Choroid plexus epithelial cell (primary cell): ENCODE measurements around the gene ALDH7A1.
"Not testable (repeated sequence)": the region's sequence is repeated elsewhere in the genome, so short reads cannot be mapped to it uniquely, and the experiment has no call there.

ENCODE experiments used
- DNase-seq: peaks from one replicate; pipeline ENCODE4 v3.0.0-alpha.2; 2010; ENCODE audit warnings: low read depth
- H3K4me3 ChIP-seq: 2 replicates; pipeline ENCODE4 v1.5.1; 2011; ENCODE audit warnings: low read depth, mild to moderate bottlenecking, control low read depth, low read length, moderate library complexity
- CTCF ChIP-seq: conservative IDR thresholded peaks from 2 replicates; pipeline ENCODE4 v1.5.1; 2011; ENCODE audit warnings: low read depth, mild to moderate bottlenecking, control low read depth, inconsistent platforms, low read length, moderate library complexity

Gene ALDH7A1

GRCh38 chr5:126628102-126628501, 33.1 kb upstream of the ALDH7A1 start:
- DNase-seq: no peak
- TF ChIP-seq CTCF: no peak
- H3K4me3 ChIP-seq: no peak overlapping the region

DNA sequence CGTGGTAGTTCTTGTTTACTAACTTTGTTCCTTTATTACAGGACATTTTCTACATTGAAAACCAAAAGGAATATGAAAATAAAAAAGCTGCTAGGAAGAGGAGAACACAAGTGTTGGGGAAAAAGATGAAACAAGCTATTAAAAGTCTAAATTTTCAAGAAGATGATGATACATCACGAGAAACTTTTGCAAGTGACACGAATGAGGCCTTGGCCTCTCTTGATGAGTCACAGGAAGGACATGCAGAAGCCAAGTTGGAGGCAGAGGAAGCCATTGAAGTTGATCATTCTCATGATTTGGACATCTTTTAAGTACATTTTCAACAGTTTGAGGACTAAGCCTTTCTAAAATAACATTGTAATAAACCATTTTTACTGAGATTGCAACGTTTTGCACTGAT, 29.5 kb upstream of the ALDH7A1 start:
- no peak overlapping the region for H3K4me3 ChIP-seq
- TF ChIP-seq CTCF: no peak
- DNase-seq: peak; percentile 95

DNA sequence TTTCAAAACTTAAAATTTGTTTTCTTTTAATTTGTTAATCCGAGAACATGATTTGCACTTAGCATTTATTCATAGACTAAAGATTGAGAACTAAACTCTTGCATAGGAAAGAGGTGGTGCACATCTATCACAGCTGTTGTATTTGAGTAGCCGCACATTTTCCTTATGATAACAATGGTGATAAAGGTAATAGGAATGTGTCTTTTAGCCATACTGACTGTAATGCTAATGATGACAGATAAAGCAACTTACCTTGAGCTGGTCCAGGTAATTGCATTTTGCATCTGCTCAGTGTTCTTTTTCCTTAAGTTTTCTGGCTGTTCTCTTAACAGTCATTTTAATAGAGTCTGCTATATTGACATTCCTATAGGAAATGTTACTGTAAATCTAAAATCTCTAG, 24.8 kb upstream of the ALDH7A1 start:
- DNase-seq: peak; percentile 6
- no peak for TF ChIP-seq CTCF
- H3K4me3 ChIP-seq: no peak overlapping the region

- DNase-seq: not testable (repeated sequence)
These were observed 22.6 kb upstream of the ALDH7A1 start for GRCh38 chr5:126617603-126618002.

DNA sequence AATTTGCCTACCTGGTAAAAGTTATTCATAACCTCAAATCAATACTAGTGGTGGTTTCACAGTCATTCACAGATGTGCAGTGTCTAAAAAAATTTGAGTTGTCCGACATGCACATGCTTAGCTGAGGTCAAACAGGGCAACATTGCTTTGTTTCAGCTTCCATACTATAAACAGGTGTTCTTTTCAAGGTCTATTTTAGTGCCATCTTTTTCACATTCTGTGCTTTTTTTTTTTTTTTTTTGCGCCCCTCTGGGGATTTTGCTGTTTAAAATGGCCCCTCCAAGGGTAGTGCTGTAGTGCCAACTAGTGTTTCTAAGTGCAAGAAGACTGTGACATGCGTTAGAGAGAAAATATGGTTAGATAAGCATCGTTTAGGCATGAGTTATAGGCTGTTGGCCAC, 20.3 kb upstream of the ALDH7A1 start:
- no peak overlapping the region for H3K4me3 ChIP-seq
- no peak for TF ChIP-seq CTCF
- DNase-seq: no peak

More at GRCh38 chr5:126617603-126618002, 22.6 kb upstream of the ALDH7A1 start:
- not testable (repeated sequence) for H3K4me3 ChIP-seq

GRCh38 chr5:126613941-126614592, 19.0 kb upstream of the ALDH7A1 start:
- no peak for DNase-seq
- no peak overlapping the region for H3K4me3 ChIP-seq
- TF ChIP-seq CTCF: no peak

GRCh38 chr5:126610616-126611015, 15.6 kb upstream of the ALDH7A1 start:
- DNase-seq: no peak
- TF ChIP-seq CTCF: no peak
- H3K4me3 ChIP-seq: no peak overlapping the region
